ENCODE measurements around the gene SENP1. TPM values are rescaled to one million over a fixed set of nuclear protein-coding genes. Genes with fewer than 3 reads are reported as not detected.
A peak's percentile ranks its signal among the peaks of the same experiment; 100 is the strongest.

SENP1 gene
- total and polyA plus RNA-seq, 7 donors: 3.2 to 10.2 (median 6.3) TPM

- Histone ChIP-seq H3K9me3 (no peaks in the 10 kb centered on the region), H3K27ac (no peak overlapping the region), H3K4me1 (no peaks in the 10 kb centered on the region), H3K27me3 (ENCODE audit: insufficient read depth in 3 of 3, low read length in 2 of 3) (no peaks in the 10 kb centered on the region), H3K36me3 (ENCODE audit: insufficient read depth in 1 of 2, low read depth in 1 of 2) (peaks cover 9 to 98% of the 10 kb centered on the region in 2 donors), H3K4me3 (no peak overlapping the region)
- 93 to 100% (median 95%) methylated on average over 1 of the region's 1 CpG for WGBS, 3 donors
- DNase-seq: no peak
- peak in 1 of 4 donors; percentile 23 for ATAC-seq
- no peak for TF ChIP-seq CTCF (IDR thresholded peaks at IDR 0.05)
- intact Hi-C loops (cut with DNase I): no loop called here
Measured at GRCh38 chr12:48069241-48069640, 36.6 kb downstream of the SENP1 start.

GRCh38 chr12:48068457-48068856 lies 37.4 kb downstream of the SENP1 start:
- Histone ChIP-seq H3K4me3 (no peak overlapping the region), H3K27me3 (ENCODE audit: insufficient read depth in 3 of 3, low read length in 2 of 3) (no peaks in the 10 kb centered on the region), H3K9me3 (no peaks in the 10 kb centered on the region), H3K36me3 (ENCODE audit: insufficient read depth in 1 of 2, low read depth in 1 of 2) (peaks cover 9 to 98% of the 10 kb centered on the region in 2 donors), H3K27ac (no peak overlapping the region), H3K4me1 (no peaks in the 10 kb centered on the region)
- 94 to 97% (median 95%) methylated on average over 2 of the region's 2 CpGs for WGBS, 3 donors
- no peak for TF ChIP-seq CTCF (IDR thresholded peaks at IDR 0.05)
- intact Hi-C loops (cut with DNase I): no loop called here
- DNase-seq: no peak
- no peak for ATAC-seq

GRCh38 chr12:48067250-48067938 lies 38.5 kb downstream of the SENP1 start:
- no peak for ATAC-seq
- intact Hi-C loops (cut with DNase I): no loop called here

GRCh38 chr12:48065041-48065440 lies 40.8 kb downstream of the SENP1 start:
- no peak overlapping the region for H3K4me3 ChIP-seq
- no peaks in the 10 kb centered on the region for H3K9me3 ChIP-seq
- no peaks in the 10 kb centered on the region for H3K27me3 ChIP-seq (ENCODE audit: insufficient read depth in 3 of 3, low read length in 2 of 3)
- H3K27ac ChIP-seq: no peak overlapping the region
- intact Hi-C loops (cut with DNase I): no loop called here
- TF ChIP-seq CTCF (IDR thresholded peaks at IDR 0.05): no peak
- H3K36me3 ChIP-seq (ENCODE audit: insufficient read depth in 1 of 2, low read depth in 1 of 2): peaks cover 7 to 98% of the 10 kb centered on the region in 2 donors
- DNase-seq: no peak
- no peaks in the 10 kb centered on the region for H3K4me1 ChIP-seq
- 91 to 94% (median 94%) methylated on average over 5 of the region's 5 CpGs for WGBS, 3 donors
- ATAC-seq: no peak

More at GRCh38 chr12:48067250-48067938, 38.5 kb downstream of the SENP1 start:
- Histone ChIP-seq H3K27ac (no peak overlapping the region), H3K4me1 (no peaks in the 10 kb centered on the region), H3K36me3 (ENCODE audit: insufficient read depth in 1 of 2, low read depth in 1 of 2) (peaks cover 9 to 98% of the 10 kb centered on the region in 2 donors), H3K27me3 (ENCODE audit: insufficient read depth in 3 of 3, low read length in 2 of 3) (no peaks in the 10 kb centered on the region), H3K9me3 (no peaks in the 10 kb centered on the region), H3K4me3 (no peak overlapping the region)
- no peak for DNase-seq
- TF ChIP-seq CTCF (IDR thresholded peaks at IDR 0.05): no peak
- 94 to 99% (median 96%) methylated on average over 4 of the region's 4 CpGs for WGBS, 3 donors

GRCh38 chr12:48063530-48063929 lies 42.3 kb downstream of the SENP1 start:
- intact Hi-C loops (cut with DNase I): no loop called here
- no peak overlapping the region for H3K27ac ChIP-seq
- H3K9me3 ChIP-seq: peaks cover 2% of the 10 kb centered on the region
- H3K4me1 ChIP-seq: no peaks in the 10 kb centered on the region
- no peaks in the 10 kb centered on the region for H3K27me3 ChIP-seq (ENCODE audit: insufficient read depth in 3 of 3, low read length in 2 of 3)
- no peak for TF ChIP-seq CTCF (IDR thresholded peaks at IDR 0.05)
- no peak overlapping the region for H3K4me3 ChIP-seq
- H3K36me3 ChIP-seq (ENCODE audit: insufficient read depth in 1 of 2, low read depth in 1 of 2): peaks cover 12 to 98% of the 10 kb centered on the region in 2 donors
- WGBS, 3 donors: 94 to 97% (median 94%) methylated on average over 6 of the region's 6 CpGs
- no peak for DNase-seq
- no peak for ATAC-seq
